GM19025 (cell line): ENCODE data around the gene KLHL2.
"Not testable (repeated sequence)": the region's sequence is repeated elsewhere in the genome, so short reads cannot be mapped to it uniquely, and the experiment has no call there.

Source experiments
- ATAC-seq: cut with Tn5 transposase; IDR thresholded peaks from one replicate; pipeline ENCODE4 v1.9.1; 2021; ENCODE audit warnings: mild to moderate bottlenecking, low read depth, moderate library complexity; ENCODE audit not compliant: unreplicated experiment

Gene KLHL2, protein sequence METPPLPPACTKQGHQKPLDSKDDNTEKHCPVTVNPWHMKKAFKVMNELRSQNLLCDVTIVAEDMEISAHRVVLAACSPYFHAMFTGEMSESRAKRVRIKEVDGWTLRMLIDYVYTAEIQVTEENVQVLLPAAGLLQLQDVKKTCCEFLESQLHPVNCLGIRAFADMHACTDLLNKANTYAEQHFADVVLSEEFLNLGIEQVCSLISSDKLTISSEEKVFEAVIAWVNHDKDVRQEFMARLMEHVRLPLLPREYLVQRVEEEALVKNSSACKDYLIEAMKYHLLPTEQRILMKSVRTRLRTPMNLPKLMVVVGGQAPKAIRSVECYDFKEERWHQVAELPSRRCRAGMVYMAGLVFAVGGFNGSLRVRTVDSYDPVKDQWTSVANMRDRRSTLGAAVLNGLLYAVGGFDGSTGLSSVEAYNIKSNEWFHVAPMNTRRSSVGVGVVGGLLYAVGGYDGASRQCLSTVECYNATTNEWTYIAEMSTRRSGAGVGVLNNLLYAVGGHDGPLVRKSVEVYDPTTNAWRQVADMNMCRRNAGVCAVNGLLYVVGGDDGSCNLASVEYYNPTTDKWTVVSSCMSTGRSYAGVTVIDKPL

DNA sequence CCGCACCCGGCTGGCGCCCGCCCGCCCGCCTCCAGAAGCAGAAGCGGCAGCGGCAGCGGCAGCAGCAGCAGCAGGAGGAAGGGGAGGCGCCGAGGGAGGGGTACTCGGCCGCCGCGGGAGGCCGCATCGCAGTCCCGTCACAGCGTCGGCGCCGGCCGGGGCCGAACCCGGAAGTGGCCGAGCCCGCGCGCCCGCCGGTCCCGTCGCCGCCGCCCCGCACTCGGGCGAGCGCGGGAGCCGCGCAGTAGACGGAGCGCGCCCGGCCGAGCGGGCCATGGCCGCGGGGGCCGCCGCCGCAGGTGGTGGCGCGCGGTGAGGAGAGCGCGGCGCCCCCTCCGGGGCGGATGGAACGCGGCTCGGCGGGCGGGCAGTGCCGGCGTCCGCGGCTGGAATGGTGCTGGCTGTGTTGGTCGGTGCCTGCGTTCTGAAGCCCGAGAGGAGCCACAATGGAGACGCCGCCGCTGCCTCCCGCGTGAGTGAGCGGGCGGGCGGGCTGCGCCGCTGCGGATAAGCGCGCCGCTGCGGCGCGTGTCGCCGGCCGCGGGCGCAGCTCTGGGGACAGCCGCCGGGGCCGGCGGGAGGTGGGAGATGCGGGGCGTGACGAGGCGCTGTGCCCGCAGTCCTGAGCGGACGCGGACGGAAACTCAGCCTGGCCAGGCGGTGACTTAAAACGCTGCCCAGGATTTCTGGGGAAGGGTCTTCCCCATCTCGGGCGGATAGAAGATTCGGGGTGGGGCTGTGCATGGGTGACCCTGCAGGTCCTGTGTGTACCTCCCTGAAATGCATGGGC lies at the start of gene KLHL2:
KLHL2 (plus strand) TSS at position 131 of the 790 bp plus-strand sequence; CDS start at position 447, 316 bp downstream.
- peak; percentile 89 for ATAC-seq

DNA sequence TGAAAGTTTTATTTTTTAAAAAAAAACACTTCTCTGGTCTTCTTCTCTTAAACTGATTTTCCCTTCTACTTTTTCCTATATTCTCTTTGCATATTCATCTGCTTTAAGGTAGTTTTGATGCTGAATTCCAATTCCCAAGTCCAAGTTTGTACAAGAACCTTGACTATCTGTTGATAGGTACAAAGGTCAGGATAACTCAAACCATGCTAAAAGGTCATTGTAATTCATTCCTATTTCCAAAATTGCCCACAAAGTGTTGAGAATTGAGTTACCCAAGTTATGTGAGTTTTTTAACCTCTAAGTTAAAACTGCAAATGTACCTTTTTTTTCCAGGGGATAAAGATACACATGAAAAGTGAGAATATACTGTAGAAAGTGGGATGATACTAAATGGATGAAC lies 48.6 kb upstream of the KLHL2 start:
- no peak for ATAC-seq

DNA sequence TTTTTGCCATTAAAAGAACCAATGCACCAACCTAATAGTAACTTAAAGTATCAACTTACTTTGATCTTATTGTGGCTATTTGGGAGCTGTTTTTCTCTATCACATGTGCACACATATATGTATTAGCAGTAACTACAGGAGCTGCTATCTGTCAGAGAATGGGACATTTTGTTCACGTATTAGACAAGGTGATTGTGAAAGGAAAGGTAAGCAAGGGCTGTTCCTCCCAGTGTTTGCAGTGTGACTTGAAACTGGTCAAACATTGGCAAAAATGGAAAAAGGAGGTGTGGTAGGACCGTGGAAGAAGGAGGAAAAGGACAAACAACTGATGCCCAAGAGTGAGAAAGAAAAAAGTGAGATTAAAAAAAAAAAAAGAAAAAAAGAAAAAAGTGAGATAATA lies 43.1 kb upstream of the KLHL2 start:
- ATAC-seq, result no peak

DNA sequence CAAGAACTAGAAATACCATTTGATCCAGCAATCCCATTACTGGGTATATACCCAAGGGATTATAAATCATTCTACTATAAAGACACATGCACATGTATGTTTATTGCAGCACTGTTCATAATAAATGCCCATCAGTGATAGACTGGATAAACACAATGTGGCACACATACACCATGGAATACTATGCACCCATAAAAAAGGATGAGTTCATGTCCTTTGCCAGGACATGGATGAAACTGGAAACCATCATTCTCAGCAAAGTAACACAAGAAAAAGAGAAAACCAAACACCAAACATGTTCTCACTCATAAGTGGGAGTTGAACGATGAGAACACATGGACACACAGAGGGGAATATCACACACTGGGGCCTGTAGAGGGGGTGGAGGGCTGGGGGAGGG lies 40.5 kb upstream of the KLHL2 start:
- not testable (repeated sequence) for ATAC-seq

DNA sequence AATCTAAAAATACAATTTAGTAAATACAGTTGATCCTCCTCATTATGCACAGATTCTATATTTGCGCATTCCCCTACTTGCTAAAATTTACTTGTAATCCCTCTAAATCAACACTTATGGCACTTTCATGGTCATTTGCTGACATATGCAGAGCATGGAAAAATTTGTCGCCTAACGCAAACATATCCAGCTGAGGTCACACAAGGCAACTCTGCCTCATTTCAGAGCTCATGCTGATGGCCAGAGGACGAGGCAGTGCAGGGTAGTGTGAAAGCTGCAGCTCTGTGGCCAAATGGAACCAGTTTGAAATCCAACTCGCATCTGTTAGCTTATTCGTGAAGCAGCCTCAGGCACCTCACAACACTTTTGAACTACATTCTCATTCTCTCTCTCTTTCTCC lies 39.7 kb upstream of the KLHL2 start:
- no peak for ATAC-seq

DNA sequence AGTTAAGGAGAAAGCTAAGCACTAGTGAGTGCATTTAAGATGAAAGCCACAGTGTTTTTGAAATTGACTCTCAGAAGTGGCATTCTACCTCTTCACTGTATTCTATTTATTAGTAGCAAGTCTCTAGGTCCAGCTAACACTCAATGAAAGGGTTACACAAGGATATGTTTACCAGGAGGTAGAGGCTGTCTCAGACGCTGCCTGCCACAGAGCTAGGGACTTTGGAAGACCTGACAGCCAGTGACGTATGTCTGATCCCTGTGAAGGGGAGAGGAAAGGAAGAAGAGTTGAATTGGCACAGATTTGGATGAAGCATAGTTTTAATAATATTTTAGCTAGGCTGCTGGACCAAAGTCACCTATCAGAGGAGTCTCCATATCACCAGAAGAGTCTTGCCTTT lies 36.5 kb upstream of the KLHL2 start:
- ATAC-seq, result no peak

DNA sequence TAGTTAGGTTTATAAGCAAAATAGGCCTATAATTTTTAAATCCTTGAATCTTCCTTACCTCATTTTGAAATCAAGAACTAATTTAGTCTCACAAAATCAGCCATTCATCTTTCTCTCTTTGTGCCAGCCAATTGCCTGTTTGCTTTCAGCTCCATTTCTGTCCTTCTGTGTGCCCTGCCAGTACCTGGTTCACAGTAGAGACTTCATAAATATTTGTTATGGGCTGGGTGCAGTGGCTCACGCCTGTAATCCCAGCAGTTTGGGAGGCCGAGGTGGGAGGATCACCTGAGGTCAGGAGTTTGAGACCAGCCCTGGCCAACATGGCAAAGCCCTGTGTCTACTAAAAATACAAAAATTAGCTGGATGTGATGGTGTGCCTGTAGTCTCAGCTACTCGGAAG lies 31.9 kb upstream of the KLHL2 start:
- ATAC-seq, result not testable (repeated sequence)

DNA sequence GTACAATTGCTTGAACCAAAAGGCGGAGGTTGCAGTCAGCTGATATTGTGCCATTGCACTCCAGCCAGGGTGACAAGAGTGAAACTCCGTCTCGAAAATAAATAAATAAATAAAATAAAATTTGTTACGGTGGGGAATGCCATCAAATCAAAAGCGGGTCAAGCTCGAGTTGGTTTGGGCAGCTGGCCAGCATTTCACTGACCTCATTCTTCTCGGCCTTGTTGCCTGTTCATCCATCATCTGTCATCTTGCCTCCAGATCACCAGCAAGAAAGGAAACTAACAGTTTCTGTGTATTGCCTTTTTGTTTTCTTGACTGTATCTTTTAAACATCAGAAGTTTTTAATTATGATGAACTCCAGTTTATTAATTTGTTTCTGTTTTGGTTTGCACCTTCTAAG lies 31.5 kb upstream of the KLHL2 start:
- ATAC-seq, result no peak

DNA sequence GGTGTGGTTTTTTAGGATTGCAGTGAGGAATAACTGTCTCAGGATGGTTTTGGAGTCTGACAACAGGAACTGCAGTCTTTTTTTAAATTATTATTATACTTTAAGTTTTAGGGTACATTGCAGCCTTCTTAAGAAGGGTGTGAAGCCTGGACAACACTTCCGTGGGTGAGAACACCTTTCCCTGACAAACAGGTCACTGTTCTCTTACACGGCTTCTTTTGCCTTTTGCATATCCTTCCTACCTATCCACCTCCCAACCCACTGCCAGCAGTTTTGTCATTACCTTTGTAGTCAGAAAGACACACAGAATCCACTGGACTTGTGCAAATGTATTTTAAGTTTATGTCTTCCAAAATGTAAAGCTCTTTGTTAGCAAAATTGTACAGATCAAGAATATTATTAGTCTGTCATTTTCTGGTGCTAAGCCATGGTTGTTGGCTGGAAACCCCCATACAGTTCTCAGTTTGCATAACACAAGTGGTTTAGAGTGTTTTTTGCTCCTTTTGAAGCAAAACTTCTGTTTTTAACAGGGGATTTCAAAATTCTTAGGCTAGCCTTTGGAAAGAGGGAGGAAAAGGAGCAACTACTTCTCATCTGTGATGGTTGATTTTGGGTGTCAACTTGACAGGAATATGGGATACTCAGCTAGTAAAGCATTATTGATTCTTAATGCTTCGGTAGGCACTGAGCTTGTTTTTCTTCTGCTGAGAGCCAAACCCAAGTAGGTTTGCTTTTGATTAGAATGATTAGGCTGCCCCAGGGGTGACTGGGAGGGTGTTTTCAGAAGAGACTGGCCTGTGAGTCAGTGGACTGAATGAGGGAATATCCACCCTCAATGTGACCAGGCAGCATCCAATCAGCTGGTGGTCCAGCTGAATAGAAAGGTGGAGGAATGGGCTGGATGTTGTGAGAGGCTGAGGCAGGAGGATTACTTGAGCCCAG lies 29.4 kb upstream of the KLHL2 start:
- ATAC-seq, result peak; percentile 69

DNA sequence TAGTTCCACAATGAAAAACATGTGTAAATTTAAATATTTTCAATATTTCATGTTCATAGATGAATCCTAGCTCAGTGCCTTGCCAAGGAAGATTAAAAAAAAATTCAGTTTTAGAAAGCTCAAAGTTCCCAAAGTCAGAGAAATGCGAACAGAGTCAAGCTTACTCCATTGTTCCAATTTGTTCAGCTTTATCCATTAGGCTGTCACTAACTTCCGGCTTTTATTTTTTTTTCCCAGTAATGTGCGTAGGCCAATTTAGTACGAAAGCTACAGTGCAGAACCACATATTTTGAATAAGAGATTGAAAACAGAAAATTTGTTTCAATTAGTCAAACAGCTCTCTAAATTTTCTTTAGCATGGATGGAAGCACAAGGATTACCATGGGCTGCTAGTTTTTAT lies 23.1 kb upstream of the KLHL2 start:
- ATAC-seq, result no peak

DNA sequence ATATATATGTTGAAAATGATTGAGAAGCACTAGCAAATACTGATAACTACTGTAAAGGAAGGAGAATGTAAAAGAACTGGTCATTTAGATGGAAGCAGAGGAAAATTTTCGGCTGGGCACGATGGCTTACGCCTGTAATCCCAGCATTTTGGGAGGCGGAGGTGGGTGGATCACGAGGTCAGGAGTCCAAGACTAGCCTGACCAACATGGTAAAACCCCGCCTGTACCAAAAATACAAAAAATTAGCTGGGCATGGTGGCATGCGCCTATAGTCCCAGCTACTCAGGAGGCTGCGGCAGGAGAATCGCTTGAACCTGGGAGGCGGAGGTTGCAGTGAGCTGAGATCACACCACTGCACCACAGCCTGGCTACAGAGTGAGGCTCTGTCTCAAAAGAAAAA lies 22.4 kb upstream of the KLHL2 start:
- not testable (repeated sequence) for ATAC-seq

DNA sequence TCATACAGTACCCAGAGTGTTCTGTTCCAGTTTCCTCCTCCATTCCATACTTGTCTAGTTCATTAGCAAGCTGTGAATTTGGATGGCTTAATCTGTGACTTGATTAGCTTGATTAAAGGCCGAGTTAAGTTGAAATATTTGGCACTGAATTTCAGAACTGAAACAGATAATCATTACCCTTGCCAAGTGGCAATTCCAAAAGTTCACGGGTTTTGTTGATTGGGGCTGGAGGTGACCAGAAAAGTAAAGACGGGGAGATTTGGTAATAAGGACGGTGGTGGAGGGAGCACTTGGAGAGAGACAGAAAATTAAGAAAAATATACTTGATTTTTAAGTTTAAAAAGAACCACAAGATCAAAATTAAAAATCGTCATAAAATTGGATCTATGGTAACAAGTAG lies 21.9 kb upstream of the KLHL2 start:
- ATAC-seq, result no peak

DNA sequence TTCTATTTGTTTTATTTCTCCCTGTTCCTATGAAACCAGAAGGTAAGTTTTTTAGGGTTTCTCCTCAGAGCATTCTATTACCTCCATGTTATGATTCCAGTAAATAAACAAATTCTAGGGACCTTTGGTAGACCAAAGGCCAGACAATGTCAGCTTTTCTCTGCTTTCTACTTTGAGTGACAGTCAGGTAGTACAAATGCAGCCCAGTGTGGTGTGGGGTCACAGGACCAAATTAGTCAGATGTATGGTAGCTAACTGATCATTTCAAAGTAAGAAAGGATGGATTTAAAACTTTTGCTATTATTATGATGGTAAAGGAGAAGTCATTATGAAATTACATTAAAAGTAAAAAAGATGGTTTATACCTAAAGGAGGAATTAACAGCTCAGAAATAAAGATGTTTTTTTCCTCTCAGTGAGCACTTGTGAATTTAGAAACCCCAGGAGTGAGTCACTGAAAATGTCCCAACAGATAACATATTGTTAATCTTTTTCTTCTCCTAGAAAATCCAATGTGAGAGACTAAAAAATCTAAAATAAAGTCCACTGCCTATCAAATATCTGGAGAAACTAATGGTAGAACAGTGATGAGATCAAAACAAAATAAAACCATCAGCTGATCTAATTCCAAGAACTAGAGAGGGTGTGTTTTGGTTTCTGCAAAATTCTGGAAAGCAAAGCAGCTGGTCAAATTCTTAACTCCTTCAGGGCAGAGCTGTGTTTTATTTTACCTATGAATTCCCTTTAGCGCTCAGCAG lies 16.6 kb upstream of the KLHL2 start:
- no peak for ATAC-seq

DNA sequence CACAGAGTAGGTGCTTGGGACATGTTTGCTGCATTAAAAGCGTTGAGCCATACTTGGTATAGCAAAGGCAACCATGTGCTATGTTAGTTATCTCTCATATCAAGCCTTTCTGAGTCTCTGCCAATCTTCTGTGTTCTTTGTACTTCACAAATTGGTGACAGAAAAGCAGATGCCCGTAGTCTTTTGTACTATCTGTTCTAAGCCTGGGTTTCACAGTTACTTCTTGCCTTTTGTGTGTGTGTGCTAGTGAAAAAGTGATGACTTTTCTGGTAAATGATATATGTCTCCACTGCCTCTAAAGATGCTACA lies 16.1 kb upstream of the KLHL2 start:
- no peak for ATAC-seq

DNA sequence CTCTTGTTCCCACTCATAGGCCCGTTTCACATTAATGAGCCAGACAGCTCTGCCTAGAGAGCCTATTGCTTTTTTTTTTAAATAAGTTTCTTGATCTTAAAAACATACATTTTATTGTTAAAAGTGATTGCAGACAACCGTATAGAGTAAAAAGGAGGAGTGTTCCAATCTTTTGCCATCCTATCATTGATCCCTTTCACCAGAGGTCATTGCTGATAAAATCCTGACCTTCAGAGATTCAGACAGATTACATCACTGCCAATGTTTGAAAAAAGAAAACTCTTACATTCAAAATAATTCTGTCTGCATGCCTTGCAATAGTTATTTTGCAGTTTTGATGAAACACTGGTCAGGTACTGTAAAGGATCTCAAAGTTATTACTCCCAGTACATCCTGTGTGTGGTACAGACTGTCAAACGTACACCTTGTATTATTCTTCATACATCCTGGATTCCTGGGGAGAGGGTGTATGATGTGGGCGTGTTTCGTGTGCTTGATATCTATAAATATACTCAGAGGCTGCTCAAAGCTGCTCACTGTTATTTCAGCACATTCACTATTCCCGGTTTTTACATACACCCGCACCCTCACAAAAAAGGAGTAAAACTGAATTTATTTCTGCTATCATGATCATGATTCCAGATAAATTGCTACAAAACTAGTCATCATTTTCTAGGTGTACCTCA lies 15.4 kb upstream of the KLHL2 start:
- no peak for ATAC-seq

DNA sequence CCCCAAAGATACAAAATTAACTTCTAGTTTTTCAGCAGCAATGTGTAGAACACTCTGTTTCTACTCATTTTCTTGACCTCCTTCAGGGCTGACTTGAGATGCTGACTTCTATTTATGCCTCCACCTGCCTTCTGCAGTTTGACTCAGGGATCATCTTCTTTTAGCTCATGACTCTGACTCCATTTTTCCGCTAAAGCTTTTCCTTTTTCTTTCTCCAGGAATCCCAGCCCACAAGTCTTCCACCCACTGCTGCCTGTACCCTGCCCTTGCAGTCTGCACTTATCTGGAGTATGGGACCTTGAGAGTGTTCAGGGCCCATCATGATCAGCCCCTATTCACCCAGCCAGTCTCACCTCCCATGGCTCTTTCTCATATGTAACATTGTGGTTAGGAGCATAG lies 14.9 kb upstream of the KLHL2 start:
- ATAC-seq, result no peak

DNA sequence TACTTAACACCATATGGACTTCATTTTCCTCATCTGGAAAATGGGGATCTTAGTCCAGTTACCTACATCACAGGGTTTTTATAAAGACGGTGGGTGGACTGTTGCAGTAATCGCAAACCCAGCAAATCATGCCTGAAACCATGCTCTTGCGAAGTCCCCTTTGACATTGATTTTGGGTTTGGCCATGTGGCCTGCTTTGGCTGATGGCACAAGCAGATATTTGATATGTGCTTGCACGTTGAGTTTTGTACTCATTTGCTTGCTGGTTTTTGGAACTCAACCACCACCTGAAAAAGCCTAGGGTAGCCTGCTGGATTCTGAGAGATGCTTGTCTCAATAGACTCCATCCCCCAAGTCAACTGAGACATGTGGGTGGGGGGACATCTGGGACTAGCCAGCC lies 14.4 kb upstream of the KLHL2 start:
- no peak for ATAC-seq

DNA sequence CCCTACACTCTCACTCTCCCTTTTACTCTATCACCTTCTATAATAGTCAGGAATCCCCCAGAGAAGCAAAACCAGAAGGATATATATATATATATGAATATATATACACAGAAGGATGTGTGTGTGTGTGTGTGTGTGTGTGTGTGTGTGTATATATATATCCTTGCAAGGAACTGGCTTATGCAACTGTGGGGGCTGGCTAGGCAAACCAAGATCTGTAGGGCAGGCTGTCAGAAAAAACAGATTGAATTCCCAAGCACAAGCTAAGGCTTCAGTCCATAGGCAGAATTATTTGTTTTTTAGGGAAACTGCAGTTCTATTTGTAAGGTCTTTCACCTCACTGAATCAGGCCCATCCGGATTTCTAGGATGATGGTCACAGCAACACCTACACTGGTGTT lies 13.0 kb upstream of the KLHL2 start:
- no peak for ATAC-seq

DNA sequence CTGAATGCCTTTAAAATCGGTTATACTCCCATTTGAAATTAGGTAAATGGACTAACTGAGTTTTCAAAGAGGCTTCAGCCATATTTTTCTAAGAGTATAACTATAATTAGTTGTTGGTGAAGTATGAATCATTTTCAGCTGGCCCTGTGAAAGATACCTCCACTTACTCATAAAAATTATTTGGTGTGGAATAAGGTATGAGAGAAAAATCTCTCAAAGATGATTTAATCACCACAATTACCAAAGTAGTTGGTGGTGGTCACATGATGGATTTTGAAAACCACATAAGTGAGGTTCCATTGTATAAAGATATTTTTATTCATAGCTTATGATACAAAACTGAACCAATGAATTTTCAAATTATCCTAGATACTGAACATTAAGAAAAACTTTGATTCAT lies 9.0 kb upstream of the KLHL2 start:
- no peak for ATAC-seq
